Stimulated activated CD8-positive, alpha-beta memory T cell treated with anti-CD3 and anti-CD28 coated beads, Interleukin-15, amount 100 ng/mL, for 4 hours (primary cell): ENCODE results near the gene ALPP.
"Not testable (repeated sequence)": the region's sequence is repeated elsewhere in the genome, so short reads cannot be mapped to it uniquely, and the experiment has no call there.

Experiments used
- DNase-seq, 2 donors: peaks; one replicate each; pipeline ENCODE4 v3.0.0-alpha.2; 2020; ENCODE audit warnings: low read depth in 2 of 2

Gene ALPP

DNA sequence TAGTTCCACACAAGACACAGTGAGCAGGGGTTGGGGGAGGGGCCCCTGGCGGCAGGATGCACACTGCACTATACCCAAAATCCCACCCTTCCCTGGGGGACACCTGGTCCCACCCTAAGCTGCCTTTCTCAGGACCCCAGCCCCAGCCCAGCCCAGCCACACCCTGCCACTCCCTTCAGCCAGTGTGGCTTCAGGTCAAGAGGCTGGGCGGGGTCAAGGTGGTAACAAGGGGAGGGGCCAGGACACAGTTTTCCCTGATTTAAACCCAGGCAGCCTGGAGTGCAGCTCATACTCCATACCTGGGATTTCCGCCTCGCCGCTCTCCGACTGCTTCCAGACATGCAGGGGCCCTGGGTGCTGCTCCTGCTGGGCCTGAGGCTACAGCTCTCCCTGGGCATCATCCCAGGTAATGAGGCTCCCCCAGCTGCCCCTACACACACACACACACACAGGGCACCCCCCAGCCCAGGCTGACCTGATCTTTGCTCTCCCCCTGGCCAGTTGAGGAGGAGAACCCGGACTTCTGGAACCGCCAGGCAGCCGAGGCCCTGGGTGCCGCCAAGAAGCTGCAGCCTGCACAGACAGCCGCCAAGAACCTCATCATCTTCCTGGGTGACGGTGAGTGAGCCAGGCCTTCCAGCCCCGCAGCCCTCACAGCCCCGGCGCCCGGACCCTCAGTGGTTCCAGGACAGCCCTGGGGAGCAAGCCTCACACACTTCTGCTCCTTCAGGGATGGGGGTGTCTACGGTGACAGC is 28.2 kb downstream of the ALPP start, which contains the start of gene ALPG:
Gene ALPG (plus strand): TSS at position 289 of the 755 bp plus-strand sequence. CDS start 51 bp downstream, at position 340.
- no peak for DNase-seq

DNA sequence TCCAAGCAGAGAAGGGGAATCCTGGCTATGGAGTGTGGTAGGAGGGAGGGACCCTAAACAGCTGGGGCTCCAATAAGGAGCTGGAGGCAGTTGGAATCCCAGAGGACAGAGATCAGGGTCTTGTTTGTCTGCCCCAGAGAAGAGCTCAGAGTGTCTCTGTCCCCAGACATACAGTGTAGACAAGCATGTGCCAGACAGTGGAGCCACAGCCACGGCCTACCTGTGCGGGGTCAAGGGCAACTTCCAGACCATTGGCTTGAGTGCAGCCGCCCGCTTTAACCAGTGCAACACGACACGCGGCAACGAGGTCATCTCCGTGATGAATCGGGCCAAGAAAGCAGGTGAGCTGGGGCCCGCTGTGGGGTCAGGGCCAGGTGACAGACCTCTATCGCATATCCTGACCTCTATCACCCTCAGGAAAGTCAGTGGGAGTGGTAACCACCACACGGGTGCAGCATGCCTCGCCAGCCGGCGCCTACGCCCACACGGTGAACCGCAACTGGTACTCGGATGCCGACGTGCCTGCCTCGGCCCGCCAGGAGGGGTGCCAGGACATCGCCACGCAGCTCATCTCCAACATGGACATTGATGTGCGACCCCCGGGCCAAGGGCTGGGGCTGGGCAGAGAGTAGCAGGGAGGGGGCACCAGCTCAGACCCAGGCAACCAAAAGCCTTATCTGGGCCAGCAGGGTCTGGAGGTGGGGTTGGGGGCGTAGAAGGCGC is 29.0 kb downstream of the ALPP start:
- not testable (repeated sequence) for DNase-seq

DNA sequence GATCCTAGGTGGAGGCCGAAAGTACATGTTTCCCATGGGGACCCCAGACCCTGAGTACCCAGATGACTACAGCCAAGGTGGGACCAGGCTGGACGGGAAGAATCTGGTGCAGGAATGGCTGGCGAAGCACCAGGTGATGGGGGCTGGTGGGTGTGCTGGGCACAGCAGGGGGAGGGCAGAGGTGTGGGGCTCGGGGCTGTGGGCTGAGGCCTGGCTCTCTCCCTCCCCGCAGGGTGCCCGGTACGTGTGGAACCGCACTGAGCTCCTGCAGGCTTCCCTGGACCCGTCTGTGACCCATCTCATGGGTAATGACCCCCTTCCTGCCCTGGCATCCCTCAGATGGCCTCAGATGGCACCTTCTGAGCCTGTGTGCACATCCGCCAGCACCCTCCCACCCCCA is 29.7 kb downstream of the ALPP start:
- not testable (repeated sequence) for DNase-seq

DNA sequence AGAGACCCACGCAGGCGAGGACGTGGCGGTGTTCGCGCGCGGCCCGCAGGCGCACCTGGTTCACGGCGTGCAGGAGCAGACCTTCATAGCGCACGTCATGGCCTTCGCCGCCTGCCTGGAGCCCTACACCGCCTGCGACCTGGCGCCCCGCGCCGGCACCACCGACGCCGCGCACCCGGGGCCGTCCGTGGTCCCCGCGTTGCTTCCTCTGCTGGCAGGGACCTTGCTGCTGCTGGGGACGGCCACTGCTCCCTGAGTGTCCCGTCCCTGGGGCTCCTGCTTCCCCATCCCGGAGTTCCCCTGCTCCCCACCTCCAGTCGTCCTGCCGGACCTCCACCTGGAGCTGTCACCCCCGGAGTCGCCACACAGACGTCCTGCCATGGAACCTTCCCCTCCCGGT is 31.1 kb downstream of the ALPP start:
- not testable (repeated sequence) for DNase-seq

DNA sequence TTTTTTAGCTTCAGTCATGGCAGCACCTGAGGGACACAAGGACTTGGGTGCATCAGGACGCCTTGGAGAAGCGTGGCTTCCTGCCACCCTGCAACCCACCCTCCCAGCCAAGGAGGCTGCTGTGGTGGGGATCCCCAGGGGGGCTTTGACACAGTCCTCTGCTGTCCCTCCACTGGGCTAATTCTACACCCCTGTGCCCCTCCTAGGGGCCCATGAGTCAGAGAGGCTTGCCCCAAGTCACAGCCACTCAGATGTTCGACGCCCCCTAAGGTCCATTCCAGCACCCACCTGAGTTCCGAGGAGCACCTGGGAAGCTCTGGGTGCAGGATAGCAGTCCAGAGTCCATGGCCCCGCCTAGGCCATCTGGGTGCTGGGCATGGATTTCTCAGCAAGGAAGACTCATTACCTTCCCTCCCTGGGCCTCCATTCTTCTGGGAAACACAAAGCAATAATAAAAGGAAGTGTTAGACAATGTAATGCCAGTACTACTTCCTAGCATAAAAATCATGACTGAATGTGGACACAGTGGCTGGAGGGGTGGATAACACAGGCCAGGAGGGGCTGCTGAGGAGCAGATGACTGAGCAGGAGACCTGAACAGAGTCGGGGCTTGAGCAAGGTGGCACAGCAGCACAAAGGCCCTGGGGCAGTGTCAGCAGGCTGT is 31.8 kb downstream of the ALPP start:
- DNase-seq = no peak

DNA sequence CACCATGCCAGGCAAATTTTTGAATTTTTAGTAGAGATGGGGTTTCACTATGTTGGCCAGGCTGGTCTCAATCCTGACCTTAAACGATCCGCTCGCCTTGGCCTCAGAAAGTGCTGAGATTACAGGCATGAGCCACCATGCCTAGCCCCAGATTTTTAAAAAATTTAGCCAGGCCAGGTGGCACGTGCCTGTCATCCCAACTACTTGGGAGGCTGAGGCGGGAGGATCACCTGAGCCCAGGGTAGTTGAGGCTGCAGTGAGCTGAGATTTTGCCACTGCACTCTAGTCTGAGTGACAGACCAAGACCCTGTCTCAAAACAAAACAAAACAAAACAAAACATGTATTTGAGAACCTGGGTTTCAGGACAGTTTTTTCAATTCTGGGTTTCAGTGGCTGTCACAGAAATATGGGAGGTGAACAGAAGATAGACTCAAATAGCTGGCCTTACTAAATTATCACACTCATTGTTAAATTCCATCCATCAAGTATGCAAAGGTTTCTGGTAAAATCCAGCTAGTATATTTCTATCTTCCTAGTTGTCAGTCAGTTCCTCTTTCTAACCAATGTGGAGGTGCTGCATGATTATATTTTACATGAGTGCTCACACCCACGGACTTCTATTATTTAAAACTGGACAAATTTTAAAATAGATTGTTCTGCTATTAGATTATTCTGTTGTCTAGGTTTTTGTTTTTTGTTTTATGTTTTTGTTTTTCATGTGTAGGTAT is 33.5 kb downstream of the ALPP start:
- DNase-seq = no peak

DNA sequence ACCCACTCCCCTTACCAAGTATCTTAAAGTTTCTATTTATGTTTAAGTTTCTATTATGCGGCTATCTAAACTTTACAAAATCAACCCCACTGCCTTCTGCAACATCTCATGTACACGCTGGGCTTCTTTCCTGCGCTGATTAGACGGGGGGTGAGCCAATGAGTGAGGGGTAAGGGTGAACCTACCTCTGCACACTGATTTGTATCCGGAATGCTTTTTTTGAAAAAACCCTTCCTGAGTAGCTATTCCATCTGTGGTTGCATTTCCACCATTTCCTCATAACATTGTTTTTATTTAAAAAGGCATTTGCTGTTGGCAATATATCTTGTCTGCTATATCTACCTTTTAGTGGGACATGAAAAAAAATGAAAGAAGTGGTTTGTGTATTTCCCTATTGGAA is 34.4 kb downstream of the ALPP start:
- no peak for DNase-seq

DNA sequence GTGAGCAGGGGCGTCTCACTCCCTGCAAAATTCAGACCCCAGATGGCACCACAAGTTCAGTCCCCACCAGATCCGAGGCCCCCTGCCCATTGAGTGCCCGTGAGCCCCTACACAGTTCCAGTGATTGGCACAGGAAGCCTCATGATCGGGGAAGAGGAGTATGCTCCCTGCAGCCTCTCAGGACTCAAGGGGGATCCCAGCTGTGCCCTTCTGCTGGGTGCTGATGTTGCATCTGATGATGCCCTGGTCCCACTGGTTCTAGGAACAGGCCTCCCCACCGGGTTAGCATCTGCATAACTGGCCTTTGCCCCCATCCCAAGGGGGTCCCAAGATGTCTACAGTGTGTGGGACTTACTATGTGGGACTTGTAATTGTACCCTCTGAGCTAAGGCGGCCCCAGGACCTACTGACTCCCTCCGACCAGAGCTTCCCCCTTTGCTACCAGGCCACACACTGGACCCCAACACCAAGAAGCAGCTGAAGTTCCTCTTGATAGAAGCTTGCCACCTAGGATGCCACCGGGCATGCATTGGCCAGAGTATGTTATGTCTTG is 36.7 kb downstream of the ALPP start:
- DNase-seq = no peak

DNA sequence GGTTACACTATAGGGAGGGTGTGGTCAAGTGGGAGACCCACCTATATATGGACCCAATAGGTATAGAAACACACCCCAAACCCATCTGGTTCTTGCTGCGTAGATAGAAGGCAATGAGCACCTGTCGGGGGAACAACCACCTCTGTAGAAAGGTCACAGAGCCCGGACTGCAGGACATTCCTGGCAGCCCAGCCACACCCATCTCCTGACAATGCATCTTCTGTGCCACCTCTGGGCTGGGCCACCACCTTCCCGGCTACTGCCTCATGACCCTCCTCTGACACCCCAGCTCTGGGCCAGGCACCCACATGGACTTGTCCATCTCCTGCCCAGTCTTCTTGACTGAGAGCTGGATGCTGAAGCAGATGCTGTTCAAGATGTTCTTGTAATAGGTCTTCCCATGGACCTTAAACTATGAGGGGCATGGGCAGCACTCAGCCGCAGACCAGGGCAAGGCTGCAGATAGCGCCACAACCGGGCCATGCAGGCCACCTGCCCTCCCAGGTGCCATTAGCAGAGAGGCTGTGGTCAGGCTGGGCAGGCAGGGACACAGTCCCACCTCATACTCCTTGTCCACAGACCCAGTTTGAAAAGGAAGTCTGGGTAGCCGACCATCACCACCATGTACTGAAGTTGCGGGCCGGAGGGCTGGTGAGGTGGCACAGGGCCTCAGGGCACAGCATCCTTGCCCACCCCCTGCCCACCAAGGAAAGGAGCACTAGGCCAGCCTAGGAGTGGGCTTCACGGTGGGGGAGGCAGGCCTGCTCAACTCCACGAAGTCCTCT is 37.4 kb downstream of the ALPP start:
- no peak for DNase-seq

DNA sequence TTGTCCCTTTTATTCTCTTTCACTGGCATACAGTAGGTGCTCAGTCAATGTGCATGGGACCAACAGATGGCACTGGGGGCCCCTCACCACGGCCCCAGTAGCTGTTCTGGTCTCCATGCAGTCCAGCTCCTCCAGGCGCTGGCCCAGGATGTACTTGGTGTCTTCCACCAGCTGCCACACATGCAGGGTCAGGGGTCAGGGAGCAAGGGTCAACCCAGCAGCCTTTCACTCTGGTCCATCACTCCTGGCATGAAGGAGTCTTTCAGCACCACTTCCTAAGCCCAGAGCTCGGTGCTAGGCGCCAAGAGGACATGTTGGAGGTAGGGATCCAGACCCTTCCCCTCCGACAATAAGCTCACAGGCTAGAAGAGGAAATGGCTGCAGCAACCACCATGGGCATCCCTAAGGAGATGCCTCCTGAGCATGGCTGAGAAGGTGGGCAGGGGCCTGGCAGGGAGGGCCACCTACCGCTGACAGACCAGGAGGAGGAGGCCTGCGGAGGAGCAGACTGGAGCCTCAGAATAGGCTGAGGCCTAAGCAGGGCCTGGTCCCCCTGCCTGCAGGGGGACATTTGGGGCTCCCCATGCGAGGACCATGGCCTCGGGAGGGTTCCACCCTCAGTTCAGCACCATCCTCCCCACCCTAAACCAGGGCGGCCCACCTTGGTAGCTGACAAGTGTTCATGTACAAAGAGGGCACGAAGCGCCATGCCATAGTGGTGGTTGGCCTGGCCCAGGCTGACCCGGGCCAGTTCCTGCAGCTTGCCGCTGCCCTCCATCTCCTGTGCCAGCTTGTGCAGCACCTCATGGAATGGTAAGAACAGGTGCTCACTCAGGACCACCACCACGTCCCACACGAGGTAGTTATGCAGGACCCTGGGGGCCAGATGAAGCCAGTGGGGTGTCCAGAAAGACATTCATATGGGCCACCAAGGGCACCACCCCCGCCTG is 38.2 kb downstream of the ALPP start:
- DNase-seq = no peak

DNA sequence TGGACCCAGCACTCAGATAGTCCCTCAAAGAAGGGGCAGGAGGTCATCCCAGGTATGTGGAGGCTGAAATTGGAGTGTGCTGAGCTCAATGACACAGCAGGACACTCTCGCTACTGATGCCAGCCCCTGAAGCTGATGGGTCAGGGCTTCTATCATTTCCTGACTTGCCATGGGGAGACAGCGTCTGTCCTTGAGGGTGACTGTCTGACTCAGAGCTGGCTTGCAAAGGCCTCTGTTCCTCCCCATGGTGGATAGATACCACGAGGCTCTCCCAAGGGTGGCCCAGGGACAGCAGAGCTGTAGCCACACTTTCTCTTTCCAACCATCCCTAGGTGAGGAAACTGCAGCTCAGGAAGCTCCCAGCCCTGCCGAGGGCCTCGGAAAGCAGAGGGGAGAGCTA is 38.9 kb downstream of the ALPP start:
- no peak for DNase-seq

DNA sequence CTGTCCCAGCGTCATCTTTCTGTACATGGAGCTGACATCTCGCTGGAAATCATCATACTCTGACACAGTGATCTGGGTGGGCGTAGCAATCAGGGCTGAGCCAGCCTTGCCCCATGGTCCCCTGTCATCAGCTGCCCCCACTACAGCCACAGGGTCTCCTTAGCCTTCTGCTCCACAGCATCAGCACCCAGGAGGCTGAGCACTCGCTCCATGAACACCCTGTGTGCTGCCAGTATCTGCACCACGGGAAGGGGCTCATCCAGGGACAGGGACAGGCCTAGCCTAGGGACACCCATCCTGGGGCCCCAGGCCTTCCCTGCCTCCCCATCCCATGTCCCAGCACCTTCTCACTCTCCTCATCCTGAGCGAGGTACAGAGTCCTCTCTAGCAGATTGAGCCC is 39.5 kb downstream of the ALPP start:
- DNase-seq = no peak

DNA sequence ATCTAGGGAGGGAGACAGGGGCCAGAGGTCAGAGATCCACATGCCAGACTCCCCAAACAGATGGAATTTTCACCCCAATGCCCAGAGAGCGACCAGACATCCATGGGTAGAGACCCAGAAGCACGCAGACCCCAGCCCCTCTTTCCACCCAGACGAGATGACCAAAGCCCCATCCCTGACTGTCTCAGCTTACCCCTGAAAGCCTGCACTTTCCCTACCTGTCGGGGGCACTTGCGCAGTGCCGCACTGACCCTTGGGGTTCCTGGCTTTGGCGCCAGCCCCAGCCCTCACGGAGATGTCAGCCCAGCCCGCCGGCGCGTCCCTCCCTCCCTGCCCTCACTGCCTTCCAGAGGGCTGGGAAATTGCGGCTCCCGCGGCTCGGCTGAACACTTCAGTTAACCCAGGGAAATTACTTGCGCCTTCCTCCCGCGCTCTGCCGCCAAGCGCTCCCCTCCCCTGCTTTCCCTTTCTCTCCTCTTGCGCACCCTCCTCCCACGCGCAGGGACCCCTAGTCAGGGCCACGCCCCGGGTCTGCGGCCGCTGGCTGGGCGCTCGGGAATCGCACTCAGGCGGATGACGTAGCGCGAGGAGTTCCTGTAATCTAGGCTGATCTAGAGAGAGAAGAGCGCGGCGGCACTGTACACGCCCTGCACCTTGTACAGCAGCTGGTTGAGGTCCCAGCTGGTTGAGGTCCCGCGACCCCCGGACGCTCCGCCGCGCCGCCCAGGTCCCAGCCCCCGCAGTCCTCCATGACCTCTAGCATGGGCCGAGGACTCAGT is 40.1 kb downstream of the ALPP start:
- no peak for DNase-seq

DNA sequence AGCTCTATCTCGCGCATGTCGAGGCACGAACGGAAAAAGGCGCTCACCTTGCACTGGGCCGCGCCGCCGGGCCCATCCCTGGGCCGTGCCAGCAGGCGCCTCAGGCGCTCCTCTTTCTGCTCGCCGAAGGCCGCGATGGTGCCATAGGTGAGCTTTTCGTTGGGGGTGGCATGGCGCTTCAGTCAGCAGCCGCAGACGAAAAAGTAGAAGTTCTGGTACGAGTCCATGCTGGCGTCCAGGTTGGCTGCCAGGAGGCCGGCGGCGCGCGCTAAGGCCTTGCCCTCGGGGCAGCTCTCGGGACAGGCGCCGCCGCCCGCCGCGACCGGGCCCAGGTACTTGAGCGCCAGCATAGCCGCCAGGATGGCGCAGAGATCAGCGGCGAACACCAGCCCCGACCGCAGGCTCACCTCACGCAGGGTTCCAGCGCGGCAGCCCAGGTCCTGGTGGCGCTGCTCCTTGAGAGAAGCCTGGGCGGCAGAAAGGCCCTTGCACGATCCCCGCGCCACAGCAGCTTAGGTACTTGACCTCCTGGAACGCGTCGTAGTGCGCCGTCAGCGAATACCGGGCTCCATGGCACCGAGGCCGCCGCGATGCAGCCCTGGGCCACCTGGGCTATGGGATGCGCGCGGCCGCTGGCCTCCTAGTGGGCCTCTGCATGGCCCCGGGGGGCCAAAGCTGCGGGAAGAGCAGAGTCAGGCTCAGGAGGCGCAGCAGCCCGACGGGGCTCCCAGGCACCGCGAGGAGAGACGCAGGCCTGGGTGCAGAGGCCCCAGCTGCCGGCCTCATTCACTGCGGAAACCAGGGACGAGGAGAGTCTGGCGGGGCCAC is 40.9 kb downstream of the ALPP start:
- DNase-seq = no peak

DNA sequence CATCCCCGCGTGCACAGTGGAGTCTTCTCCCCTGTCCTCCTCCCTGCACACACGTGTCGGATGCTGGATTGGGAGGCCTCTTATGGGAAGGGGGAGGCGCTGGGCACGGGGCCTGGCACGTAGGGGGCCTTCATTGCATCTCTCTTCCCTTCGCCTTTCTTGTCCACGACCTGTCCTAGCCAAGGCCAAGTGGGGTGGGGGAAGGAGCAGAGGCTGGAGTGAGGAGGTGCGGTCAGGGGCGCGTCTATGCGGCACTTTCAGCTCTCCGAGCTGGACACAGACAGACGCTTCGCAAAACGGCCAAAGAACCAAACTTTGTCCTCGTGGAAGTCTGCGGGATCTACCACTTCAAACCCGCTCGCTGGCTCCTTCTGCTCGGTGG is 41.5 kb downstream of the ALPP start:
- DNase-seq = no peak

DNA sequence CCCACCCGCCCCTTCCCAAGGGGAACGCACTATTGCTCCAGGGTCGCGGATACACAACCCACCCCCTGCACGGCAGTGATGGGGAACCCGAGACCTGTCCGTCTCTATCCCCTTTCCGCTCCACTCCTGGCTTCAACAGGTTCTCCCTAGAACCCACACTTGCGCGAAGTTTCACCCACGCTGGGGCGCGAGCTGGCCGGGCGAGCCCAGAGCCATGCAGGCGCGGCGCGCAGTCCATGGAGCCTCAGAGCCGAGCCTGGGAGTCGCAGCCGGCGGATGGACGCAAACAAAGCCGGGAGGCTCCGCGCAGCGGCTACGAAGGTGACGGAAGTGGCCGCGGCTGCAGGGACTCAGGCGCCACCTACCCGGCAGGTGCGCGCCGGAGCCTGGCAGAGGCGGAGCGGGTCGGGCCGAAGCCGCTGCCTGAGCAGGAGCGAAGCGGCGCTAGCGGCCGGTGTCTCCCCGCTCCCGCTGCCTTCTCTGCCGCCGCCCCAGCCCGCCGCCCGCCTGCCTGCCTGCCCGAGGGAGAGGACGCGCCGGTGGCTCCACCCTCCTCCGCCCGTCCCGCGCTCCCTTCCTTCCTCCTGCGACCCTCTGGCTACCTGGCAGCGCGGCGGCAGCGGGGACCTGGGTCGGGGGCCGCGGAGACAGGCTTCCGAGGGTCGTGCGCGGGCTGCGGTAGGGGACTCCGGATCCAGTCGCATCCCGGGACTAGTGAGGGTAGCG is 42.1 kb downstream of the ALPP start:
- no peak for DNase-seq

DNA sequence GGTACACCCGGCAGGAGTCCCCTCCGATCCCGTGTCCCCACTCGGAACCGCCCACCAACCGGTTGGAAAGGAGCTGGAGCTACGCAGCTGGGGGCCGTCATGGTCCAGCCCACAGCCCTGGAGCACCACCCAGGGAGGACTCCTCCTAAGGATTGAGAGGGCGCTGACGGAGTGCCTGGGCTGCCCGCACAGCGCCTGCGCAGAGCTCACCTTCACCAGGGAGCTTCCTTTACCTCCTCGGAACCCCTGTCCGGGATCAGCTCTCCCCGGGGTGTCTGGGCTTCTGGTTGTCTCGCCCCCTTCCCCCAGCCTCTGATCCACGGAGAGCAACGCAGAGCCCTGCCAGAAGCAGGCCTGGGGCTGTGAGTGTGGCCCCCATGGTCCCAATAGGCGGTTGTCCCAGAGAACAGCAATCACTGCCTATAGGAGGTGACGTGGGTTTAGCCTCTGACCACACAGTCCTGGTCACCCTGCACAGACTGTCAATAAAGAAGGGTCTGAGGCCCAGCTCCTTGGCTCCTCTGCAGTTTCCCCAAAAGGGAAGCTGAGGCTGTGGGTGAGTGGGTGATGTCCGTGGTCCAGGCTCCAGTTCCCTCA is 42.7 kb downstream of the ALPP start:
- no peak for DNase-seq
